ENCODE data around the gene TSR3.

TSR3 gene

DNA sequence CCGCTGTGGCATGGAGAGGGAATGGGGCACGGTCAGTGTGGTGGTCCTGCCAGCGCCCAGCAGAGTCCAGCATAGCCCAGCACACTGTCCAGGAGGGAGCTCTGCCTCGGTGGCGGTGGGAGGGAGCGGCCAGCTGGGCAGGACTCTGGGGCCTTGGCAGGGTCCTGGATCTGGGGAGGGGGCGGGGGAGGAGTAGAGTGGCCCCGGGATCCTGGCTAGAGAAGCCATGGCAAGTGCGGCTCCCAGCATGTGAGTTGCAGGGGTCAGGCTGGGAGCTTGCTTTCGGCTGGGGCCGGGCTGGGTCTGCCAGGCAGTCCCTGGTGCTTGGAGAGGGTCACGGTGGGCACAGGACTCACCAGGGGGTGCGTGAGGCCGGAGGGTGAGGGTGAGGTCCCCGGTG, 3.9 kb upstream of the TSR3 start:
- FAIRE-seq: no peak

DNA sequence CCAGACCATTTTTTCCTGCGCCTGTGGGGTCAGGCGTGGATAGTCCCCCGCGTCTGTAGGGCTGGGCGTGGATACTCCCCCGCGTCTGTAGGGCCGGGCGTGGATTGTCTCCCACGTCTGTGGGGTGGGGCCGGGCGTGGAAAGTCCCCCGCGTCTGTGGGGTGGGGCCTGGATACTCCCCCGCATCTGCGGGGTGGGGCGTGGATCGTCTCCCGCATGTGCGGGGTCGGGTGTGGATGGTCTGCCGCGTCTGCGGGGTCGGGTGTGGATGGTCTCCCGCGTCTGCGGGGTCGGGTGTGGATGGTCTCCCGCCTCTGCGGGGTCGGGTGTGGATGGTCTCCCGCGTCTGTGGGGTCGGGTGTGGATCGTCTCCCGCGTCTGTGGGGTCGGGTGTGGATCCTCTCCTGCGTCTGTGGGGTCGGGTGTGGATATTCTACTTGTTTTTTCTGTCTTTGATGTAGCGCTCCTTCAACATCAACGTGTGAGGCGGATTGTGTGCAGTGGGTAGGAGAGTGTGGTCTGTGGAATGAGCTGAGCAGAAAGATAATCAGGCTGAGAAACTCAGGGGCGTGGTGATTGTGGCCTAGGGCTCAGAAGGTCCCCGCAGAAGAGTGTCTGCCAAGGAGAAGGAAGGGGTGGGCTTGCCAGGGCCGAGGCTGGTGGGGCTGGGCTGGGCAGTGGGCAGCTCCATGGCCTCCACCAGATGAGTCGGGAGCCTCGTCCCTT, 3.3 kb upstream of the TSR3 start:
- FAIRE-seq: peak; percentile 59
- DNase-seq (ENCODE audit: low spot score): no peak

More for the DNA sequence above, 3.9 kb upstream of the TSR3 start:
- DNase-seq (ENCODE audit: low spot score): no peak

DNA sequence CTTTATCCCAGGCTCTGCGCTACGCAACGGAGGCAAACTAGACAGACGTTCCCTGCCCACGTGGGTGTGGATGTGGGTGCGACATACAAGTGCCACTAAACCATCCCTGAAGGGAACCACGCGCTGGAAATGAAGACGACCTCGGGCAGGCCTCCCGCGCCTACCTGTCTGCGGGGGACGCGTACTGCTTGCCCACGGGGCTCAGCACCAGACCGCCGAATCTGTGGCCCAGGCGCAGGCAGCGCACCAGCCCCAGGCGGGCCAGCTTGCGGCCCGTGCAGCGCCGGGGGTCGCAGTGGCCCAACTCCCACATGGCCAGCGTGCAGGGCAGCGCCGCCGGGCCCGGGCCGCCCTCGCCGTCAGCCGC, 480 bp downstream of the TSR3 start:
- no peak for DNase-seq (ENCODE audit: low spot score)
- no peak for FAIRE-seq

DNA sequence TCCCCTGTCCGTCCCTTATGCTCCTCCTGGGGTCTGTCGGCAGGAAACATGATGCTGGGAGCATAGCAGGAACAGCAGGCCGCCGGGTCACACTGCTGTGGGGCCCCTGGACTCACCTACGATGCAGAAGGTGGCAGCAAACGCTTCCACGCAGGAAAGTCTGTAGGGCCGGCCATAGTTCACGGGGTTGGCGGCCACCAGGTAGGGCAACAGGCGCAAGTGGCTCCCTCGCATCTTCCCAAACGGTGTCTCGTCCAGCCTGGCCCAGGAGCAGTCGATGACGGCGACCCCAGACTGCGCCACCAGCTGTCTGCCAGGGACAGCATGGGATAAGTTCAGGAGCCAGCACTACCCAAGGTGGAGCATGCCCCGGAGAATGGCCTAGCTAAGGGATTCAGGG, 987 bp downstream of the TSR3 start:
- DNase-seq (ENCODE audit: low spot score) (no peak), FAIRE-seq (peak; percentile 32)

DNA sequence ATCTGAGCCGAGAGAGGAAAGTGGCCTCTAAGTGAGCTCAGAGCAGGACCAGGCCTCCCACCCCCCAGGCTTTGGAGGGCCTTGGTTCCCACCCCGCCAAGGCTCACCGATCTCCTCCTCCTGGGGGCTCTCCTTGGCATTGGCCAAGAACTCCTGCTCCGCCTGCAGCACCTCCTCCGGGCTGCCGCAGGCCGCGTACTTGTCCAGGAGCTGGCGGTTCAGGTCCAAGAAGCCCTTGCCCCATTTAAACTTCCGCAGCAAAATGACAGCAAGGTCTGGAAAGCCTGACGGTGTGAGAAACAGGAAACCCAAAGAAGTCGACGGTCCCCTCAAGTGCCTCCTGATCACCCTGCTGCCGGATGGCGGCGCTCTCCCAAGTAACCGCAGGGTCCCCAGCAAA, 1.7 kb downstream of the TSR3 start:
- no peak for FAIRE-seq
- DNase-seq (ENCODE audit: low spot score): no peak

DNA sequence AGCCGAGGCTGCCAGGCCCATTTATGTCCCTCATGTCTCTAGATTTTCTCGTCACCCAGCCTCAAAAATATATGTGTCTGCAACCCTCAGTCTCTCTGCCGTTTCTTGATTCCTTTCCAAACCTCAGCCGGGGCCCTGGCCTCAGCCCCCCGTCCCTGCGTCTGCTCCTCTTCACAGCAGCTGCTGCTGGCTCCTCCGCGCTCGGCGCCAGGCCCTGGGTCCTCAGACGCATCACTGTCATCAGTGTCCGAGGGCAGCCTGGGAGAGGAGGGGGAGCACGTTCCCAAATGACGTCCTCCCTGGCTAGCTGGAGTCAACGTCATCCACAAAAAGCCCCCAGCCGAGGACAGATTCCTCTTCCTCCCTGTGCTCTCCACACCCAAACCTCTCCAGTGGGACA, 2.3 kb downstream of the TSR3 start:
- DNase-seq (ENCODE audit: low spot score) (no peak), FAIRE-seq (no peak)

DNA sequence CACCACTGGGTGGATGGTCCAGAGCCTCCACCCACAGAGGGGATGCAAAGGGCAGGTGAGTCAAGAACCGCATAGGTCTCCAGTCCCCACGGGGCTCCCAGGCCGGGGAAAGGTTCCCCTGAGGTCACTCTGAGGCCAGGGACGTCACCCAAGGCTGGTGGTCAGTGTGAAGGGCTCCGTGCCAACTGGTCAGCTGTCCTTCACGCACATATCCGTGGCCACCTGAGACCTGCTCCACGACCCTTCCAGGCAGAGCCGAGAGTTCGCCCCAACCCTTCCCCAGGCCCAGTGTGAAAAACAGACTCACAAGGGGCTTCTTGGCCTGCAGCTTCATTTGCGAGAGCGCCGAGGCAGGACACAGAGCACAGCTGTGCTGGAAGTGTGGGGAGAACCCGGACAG, 2.8 kb downstream of the TSR3 start:
- FAIRE-seq: no peak
- no peak for DNase-seq (ENCODE audit: low spot score)

DNA sequence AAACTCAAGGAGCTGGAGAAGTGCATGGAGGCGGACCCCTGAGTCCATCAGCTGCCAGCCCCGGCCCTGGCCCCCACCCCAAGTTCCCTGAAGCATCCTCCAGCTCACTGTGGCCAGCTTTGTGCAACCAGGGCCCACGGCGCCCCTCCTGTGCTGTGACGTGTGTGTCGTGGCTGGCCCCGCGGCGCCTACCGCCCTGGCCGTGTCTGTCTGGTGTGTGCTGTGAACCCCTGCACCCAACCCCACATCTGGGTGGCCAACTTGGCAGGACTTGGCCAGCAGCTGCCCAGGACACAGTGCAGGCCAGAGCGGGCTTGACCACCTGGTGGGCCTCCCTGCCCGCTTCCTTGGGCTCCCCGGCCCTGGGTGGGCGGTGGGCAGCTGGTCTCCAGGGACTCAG, 3.2 kb downstream of the TSR3 start:
- FAIRE-seq: no peak

DNA sequence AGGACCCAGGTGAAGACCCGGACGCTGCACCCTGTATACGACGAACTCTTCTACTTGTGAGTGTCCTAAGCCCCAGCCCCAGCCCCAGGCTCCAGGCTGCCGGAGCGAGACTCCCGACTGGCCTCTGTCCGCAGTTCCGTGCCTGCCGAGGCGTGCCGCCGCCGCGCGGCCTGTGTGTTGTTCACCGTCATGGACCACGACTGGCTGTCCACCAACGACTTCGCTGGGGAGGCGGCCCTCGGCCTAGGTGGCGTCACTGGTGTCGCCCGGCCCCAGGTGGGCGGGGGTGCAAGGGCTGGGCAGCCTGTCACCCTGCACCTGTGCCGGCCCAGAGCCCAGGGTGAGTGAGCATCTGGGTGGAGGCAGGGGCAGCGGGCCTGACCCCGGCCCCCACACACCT, 3.7 kb downstream of the TSR3 start:
- FAIRE-seq (no peak), DNase-seq (ENCODE audit: low spot score) (no peak)

More for the DNA sequence above, 3.2 kb downstream of the TSR3 start:
- DNase-seq (ENCODE audit: low spot score): no peak

DNA sequence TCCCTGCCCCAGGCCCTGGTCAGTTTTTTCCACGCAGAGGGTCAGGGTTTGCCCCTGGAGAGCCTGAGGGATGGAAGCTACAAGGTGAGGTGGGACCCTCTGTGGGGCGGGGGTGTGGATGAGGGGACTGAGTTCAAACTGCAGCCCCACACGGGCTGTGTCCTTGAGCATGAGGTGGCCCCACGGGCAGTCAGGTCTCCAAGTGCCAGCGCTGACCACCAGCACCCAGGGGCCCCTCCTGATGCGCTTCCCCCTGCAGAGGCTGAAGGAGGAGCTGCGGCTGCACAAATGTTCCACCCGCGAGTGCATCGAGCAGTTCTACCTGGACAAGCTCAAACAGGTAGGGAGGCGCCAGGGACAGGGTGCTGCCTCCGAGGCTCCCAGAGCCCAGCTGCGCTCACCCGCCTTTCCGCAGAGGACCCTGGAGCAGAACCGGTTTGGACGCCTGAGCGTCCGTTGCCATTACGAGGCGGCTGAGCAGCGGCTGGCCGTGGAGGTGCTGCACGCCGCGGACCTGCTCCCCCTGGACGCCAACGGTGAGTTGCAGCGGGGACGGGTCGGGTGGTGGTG, 4.3 kb downstream of the TSR3 start:
- FAIRE-seq: no peak
- no peak for DNase-seq (ENCODE audit: low spot score)

DNA sequence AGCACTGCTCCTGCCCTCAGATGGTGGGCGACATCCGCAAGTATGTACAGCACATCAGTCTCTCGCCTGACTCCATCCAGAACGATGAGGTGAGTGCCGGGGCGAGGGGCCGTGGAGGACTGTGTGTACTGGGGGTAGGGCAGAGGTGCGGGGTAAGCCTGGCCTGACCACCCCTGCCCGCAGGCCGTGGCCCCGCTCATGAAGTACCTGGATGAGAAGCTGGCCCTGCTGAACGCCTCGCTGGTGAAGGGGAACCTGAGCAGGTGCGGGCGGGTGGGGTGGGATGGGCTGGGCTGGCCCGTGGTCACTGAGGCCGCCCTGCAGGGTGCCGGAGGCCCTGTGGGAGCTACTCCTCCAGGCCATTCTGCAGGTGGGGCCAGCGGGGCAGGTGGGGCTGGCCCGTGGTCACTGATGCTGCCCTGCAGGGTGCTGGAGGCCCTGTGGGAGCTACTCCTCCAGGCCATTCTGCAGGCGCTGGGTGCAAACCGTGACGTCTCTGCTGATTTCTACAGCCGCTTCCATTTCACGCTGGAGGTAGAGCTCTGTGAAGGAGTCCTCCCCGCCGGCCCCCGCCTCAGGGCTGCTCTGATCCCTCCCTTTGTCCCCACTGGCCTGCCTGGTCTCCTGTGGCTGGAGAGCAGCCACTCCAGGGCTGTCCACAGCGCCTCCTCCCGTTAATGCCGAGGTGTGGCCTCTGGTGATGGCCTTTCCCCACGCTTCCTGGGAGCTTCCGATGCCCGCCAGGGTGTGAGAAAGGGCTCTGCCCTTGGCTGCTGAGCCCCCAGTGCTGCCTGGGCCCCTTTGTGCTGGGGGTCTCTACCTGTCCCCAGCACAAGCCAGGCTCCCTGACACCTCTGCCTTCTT, 5.0 kb downstream of the TSR3 start:
- FAIRE-seq (no peak), DNase-seq (ENCODE audit: low spot score) (no peak)

DNA sequence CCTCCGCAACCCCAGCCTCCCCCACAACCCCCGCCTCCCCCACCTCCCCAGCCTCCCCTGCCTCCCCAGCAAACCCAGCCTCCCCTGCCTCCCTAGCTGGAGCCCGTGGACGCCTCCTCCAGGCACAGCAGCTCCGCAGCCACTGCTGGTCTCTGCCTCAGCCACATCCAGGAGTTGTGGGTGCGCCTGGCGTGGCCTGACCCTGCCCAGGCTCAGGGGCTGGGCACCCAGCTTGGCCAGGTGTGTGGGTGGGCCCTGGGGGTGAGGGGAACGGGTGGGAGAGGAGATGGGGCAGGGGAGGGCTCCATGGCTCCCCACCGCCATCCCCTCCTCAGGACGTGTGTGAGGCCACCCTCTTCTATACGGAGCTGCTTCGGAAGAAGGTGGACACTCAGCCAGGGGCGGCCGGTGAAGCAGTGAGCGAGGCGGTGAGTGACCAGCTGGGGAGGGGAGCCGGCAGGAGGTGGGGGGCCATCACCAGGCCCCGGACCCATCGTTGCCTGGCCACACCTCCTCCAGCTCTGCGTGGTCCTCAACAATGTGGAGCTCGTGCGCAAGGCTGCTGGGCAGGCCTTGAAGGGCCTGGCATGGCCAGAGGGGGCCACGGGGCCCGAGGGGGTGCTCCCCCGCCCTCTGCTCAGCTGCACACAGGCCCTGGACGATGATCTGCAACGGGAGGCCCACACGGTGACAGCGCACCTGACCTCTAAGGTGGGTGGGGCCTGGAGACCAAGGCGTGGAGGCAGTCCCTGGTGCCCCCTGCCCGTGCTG, 5.8 kb downstream of the TSR3 start:
- FAIRE-seq (no peak), DNase-seq (ENCODE audit: low spot score) (no peak)

DNA sequence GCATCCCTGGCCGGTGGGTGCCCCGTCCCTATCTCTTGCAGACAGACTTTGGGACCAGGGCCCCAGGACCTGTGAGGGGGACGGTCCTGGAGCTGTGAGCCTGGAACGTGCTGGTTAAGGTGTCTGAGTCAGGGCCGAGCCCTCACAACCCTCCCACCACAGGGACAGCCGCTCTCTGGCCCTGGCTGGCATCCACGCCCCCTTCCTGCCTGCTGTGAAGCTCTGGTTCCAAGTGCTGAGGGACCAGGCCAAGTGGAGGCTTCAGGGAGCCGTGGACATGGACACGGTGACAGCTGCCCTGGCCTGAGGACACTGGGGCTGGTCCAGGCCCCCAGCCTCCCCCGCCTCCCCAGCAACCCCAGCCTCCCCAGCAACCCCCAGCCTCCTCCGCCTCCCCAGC, 6.6 kb downstream of the TSR3 start:
- FAIRE-seq: no peak
- no peak for DNase-seq (ENCODE audit: low spot score)

DNA sequence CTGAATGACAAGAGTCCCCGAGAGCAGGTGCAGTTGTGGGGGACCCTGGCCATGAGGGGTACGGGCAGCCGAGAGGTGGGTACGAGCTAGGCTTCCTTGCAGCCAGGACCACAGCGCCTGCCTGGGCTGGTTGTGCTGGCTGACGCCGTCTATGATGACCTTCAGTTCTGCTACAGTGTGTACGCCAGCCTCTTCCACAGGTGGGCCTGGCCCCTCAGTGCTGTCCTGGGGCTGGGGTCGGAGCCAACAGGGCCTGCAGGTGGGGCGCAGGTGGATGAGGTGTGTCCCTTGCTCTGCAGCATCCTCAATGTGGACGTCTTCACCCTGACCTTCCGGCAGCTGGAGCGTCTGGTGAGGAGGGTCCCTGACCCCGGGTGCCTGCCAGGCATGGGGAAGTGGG, 7.2 kb downstream of the TSR3 start:
- FAIRE-seq (no peak), DNase-seq (ENCODE audit: low spot score) (no peak)

DNA sequence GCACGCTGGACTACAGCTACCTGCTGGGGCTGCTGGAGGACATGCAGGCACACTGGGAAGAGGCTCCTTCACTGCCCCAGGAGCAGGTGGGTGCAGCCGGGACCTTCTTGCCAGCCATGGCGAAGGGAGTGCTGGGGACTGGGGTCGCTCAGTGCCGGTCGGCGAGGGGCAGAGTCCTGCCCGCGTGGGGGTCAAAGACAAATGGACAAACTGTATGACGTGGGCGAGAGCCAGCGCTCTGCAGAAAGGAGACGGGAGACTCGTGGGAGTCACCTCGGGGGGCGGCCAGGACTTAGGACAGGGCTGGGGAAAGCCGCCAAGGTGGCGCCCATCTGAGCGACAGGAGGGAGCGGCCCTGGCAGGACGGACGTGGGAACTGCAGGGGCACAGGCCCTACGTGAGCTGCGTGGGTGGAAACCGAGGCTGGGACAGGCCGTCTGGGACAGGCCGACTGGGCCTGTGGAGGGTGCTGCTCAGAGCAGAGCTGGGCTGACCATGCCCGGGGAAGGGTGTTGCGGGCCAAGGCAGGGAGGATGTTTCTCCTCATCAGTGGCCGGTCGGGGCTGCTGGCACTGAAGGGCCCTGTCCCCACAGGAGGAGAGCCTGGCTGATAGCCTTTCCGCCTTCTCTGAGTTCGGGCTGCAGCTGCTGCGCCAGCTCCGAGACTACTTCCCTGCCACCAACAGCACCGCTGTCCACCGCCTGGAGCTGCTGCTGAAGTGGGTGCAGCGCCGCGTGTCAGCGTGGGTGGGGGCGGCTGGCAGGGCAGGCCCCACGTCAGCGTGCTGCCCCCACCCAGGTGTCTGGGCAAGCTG, 8.0 kb downstream of the TSR3 start:
- FAIRE-seq (no peak), DNase-seq (ENCODE audit: low spot score) (no peak)

DNA sequence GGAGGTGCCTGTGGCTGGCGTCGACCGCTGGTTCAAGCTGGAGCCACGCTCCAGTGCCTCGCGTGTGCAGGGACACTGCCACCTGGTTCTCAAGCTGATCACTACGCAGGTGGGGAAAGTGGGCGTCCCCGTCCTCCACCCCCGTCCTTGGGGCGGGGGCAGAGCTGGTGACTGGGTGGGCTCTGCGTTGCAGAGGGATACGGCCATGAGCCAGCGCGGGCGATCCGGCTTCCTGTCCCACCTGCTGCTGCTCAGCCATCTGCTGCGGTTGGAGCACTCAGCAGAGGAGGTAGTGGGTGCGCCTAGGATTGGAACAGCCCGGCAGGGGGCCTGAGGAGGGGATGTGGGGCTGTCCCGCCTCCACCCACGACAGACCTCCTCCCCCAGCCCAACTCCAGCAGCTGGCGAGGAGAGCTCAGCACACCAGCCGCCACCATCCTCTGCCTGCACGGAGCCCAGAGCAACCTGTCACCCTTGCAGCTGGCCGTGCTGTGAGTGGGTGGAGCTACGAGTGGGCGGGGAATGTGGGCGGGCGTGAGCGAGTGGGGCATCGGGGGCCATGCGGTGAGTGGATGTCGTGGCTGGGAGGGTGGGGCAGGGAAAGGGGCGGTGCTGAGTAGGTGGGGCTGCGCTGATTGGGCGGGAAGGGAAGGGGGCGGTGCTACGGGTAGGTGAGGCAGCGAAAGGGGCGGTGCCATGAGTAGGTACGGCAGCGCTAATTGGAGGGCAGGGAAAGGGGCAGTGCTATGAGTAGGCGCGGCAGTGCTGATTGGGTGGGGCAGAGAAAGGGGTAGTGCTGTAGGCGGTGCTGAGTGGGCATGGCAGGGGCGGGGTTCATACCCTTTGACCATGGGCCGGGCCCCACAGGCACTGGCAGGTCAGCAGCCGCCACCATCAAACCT, 8.9 kb downstream of the TSR3 start:
- FAIRE-seq: peak; percentile 99

DNA sequence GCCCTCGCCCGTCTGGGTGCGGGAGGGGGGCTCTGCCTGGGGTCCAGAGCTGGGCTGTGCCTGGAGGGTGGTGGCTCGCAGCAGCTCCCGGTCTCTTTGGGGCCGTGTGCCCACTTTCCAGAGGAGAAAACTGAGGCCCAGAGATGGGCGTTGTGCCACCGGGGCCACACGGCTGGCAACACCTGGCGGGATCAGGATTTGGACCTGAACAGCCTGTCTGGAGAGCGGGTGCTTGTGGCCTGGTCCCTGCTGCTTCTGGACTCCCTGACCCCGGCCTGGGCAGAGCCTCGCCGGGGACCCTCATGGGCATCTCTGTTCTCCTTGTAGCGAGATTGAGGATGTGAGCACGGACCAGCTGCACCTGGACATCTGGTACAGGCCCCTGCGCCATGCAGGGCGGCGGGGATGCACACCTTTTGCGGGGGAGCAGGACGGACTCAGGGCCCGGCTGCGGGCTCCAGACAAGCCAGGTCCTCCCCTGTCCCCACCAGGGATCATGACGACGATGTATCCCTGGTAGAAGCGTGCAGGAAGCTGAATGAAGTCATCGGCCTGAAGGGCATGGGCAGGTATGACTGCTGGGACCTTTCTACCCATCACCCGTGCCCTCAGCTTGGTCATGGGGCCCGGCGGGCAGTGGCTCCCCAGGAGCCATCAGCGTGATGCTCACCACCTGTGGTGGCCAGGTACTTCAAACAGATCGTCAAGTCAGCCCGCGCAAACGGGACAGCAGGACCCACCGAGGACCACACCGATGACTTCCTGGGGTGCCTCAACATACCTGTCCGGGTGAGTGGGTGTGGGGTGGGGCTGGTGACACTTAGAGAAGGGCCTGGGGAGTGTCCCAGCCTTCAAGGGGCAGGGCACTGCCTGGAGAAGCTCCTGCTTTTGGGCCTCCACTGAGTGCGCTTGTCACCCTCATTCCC, 9.9 kb downstream of the TSR3 start:
- no peak for FAIRE-seq
- no peak for DNase-seq (ENCODE audit: low spot score)

More for the DNA sequence above, 8.9 kb downstream of the TSR3 start:
- DNase-seq (ENCODE audit: low spot score): peak; percentile 97

DNA sequence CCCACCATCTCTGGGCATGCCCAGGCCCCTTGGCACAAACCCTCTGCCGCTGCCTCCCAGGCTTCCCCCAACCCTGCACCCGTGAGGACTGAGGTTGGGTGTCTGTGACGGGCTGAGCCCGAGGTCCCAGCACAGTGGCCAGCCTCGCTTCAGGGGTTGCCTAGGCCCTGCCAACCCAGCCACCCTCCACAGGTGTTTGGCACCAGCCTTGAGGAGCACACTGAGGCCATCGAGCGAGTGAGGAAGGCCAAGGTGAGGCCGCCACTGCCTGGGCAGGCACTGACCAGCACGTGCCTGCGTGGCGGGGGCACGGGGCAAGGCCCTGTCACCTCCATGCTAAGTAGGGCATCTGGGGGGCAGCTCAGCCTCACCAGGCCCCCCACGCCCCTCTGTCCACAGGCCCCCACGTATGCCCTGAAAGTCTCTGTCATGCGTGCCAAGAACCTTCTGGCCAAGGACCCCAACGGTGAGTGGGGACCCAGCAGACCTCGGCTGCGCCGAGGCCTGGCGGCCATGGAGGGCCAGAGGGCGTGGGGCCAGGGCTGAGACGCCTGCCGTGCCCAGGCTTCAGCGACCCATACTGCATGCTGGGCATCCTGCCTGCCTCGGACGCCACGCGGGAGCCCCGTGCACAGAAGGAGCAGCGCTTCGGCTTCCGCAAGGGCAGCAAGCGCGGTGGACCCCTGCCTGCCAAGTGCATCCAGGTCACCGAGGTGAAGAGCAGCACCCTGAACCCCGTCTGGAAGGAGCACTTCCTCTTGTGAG, 10.8 kb downstream of the TSR3 start:
- no peak for FAIRE-seq
- DNase-seq (ENCODE audit: low spot score): no peak
